Measurements from ENCODE around the gene CHST3. TPM values are rescaled to one million over a fixed set of nuclear protein-coding genes. Genes with fewer than 3 reads are reported as not detected.
"Not testable (repeated sequence)": the region's sequence is repeated elsewhere in the genome, so short reads cannot be mapped to it uniquely, and the experiment has no call there.

Gene CHST3
- polyA plus RNA-seq, 3 donors, result 17.1 to 18.9 (median 18.0) TPM

DNA sequence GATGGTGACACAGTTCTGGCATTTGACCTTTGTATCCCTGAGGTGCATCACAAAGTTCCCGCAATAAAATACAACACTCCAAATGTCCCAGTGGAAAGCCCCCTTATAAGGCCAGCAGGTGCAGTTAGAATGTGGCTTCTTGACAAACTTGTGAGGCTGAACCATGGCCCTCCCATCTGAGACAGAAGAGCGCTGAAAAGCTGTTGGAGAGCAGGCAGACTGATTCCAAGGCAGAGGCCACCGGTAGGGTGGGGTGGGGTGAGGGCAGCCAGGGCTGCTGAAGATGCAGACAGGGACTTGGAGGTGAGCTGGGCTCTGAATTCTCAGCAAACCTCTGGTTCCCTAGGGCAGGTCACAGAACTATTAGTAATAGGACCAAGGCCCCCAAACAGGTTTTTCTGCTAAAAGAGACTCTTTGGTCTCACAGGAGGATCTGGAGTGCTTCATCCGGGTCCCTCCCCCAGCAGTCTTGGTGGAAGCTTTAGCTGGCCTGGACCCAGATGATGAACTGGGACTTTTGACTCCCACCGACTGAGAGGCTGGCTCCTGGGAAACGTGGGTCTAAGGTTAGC, 15.6 kb upstream of the CHST3 start:
- DNase-seq (ENCODE audit: low read depth in 3 of 3, low spot score in 2 of 3), result no peak

DNA sequence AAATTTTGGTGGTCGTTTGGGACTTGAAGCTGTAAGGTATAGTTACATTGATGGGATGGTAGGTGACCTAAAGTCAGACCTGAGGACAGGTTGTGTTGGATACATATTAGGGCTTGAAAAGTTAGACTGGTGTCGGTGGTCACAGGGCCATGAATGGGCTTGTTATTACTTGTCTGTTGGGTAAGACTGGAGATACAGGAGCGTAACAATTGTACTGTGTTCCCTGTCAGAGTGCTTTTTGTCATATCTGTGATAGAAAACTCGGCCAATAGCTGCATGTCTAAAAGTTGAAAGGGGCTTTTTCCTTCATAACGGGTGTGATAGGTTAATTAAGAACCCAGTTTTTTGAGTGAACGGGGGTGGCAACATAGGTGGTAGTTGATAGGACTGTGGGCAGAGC, 13.5 kb upstream of the CHST3 start:
- DNase-seq (ENCODE audit: low read depth in 3 of 3, low spot score in 2 of 3), result no peak

DNA sequence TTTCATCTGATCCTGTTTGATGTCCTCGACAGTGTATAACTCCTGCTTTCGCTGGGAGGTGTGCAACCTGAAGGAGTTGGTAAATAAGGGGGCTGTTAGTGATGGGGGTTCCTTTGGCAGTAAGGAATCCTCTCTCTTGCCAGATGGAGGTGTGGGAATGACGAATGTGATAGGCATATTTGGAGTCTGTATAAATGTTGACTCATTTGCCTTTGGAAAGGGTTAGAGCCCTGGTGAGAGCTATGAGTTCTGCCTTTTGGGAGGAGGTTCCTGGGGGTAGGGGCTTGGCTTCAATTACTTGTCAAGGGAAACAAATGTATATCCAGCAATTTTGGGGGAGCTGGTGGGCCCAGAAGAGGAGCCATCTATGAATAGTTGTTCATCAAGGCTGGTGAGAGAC, 11.4 kb upstream of the CHST3 start:
- DNase-seq (ENCODE audit: low read depth in 3 of 3, low spot score in 2 of 3), result no peak

DNA sequence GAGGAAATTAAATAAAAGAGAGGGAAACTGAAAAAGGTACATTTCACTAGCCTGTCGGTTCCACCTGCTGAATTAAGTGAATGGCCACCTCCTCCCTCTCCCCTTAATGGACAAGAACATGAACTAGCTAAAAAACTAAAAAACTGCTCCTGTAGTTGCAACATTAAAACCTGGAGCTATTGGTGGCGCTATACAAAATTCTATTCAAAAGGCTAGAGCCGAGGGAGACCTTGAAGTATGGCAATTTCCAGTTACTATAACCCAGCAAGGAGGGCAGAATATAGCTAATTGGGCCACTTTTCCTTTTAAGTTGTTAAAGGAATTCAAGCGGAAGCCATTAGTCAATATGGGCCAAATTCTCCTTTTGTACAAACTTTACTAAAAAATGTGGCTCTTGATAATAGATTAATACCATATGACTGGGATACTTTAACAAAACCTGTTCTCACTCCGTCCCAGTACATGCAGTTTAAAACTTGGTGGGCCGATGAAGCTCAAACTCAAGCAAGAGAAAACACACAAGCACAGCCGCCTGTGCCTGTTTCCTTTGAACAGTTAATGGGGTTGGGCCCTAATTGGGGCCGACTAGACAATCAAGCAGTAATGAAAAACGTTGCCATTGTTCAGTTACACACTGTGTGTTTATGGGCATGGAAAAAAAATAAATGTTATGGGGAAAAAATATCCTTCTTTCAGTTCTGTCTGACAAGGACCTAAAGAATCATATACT, 6.5 kb upstream of the CHST3 start:
- no peak for DNase-seq (ENCODE audit: low read depth in 3 of 3, low spot score in 2 of 3)

DNA sequence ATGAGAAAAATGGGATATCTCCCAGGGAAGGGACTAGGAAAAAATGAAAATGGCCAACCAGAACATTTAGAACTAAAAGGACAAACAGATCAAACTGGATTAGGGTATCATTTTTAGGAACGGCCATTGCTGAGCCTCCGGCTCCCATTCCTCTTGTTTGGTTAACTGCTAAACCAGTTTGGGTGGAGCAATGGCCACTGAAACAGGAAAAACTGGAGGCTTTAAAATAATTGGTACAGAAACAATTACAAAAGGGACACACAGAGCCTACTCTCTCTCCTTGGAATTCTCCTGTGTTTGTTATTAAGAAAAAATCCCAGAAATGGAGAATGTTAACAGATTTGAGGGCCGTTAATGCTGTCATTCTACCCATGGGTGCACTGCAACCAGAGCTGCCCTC, 4.7 kb upstream of the CHST3 start:
- DNase-seq (ENCODE audit: low read depth in 3 of 3, low spot score in 2 of 3), result no peak

DNA sequence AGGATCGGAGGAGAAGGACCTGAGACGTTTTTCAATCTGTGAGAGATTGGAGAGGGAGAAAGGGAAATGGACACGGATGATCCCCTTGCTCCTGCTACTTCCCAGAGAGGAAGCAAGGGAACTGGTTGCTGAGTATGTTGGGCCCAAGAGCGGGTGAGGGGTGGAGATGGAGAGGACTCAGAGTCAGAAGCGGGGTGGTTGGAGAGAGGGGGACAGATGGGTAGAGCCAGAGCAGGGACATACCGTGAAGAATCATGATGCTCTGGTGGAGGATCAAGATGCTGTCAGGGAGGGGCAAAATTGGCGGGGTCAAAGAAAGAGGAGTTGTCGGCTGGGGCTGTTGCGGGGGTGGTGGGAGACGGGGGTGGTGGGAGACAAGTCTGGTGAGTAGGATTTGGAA, 2.4 kb upstream of the CHST3 start:
- DNase-seq (ENCODE audit: low read depth in 3 of 3, low spot score in 2 of 3), result no peak

DNA sequence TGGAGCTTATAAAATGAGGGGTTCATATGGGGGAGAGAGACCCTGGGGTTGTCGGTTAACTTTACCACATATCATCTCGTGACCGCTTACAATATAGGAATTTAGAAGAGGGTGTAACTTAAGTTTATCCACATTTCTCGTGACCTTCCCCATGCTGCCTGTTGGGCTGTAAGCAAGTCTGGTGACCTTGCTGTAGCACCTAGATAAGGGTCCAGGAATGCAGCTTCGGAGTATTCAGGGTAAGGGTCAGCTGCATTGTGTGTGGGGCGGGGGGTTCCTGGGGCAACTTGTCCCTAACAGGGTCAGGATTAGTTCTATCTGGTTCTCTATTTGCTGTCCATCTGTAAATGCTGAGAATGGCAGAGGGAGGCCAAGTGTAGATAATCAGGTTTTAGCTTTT, 1.3 kb upstream of the CHST3 start:
- no peak for DNase-seq (ENCODE audit: low read depth in 3 of 3, low spot score in 2 of 3)

DNA sequence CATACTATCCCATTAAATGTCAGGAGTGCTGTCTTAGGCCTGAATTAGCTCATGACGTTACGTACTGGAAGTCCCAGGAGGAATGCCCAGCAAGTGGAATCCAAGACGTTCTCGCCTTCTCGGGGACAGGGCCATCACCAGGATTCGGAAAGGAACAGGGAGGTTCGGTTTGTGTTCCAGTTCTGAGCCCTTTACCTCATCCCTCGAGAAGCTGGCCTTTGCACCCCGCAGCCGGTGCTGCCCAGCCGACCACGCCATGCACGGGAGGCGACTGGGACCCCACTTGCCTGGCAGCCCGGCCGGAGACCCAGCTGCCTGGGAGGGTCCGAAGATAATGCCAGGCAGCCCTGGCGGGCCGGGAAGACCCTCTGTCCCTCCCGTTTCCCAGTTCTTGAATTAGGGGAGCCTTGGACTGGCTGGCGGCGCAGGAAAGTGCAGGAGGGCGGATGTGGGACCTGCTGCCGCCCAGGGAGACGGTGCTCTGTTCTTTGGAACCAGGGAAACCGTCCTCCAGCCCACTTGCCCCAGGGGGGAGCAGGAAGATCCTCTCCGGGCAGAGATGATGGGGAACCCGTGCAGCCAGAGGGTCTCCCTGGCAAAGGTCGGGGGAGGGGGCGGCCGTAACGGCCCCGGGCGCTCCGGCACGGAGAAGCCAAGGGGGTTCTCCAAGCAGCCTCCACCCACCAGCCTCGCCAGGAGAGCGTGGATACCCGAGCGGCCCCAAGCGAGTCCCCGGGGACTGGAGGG, 671 bp upstream of the CHST3 start:
- no peak for DNase-seq (ENCODE audit: low read depth in 3 of 3, low spot score in 2 of 3)

DNA sequence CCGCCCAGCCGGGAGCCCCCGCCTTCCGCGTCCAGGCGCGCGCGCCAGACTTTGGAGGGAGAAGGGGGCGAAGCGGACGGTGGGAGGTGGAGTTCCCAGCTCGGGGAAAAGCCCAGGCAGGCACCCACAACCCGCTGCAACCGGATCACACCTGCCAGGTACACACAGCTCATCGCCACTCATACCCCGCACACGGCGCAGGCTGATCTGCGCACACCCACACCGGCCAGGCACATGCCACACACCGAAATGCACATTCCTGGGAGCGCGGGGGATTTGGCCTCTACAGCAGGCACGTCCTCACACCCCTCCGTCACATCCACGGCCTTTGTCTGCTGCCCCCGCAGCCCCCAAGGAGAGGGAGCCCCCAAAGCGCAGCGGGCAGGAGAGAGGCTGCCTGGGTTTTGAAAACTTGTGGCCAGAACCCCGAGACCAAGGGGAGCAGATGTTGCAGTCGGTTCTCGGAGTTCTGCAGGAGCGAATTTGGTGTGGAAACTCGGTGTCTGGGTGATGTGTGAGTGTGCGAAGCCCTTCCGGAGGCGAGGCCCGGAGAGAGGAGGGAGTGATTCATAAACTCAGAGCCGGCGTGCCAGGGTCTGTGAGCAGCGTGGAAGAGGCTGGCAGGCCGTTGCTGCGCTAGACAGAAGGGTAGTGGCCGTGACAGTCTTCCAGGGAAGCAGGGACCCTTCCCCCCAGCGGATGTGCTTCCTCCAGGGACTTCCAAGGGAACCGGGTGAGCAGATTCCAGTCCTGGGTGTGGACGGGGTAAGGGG, 734 bp downstream of the CHST3 start:
- no peak for DNase-seq (ENCODE audit: low read depth in 3 of 3, low spot score in 2 of 3)

DNA sequence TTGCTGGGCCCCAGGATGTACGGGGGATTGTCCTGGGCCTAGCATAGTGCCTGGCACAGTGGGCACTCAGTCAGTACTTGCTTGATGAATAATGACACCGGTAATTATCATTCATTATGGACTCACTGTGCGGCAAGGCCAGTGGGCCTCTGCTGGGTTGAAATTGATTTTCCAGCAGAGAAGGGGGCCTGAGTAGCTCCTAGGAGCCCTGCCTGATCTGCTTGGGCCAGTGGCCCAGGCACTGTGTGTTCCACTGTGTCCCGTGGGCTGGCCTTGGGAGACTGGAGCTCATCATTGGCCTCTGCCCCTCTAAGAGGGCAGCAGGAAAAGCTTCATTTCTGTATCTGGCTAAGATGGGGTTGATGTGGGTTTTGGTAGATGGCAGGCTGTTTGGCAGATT, 1.4 kb downstream of the CHST3 start:
- no peak for DNase-seq (ENCODE audit: low read depth in 3 of 3, low spot score in 2 of 3)

DNA sequence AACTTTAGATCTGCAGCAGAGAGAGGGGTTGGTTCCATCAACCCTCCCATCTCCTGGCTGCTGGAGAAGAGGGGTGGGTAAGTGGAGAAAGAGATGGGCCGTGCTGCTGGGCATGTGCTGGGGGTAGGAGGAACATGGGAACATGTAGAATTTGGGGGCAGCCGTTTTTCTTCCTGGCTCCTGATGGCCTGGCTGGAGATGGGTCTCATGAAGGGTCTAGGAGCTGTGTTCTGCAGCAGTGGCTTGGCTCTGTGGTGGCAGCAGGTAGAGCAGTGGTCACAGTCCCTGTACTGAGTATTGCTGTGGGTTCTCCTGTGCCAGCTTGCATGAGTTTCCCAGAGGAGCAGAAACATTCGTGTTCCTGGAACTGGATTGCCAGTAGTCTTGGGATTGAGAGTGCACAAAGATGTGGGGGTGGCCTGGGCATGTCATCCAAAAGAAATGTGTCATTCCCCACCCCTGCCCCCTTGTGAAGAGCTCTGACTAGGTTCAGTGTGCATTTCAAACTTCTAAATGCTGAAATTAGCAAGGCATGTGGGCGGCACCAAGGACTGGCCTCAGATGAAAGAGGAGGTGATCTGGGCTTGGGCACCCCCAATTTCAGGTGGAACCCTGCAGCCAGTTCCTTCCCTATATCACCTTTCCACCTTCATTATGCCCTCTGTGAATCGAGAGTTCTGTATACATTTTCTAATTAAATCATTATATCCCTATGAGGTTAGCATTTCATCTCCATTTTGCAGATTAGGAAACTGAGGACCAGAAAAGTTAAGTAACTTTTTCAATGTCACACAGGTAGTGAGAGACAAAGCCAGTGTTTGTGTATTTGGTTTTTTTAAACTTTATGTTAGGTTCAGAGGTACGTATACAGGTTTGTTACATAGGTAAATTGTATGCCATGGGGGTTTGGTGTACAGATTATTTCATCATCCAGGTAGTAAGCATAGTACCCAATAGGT, 2.1 kb downstream of the CHST3 start:
- DNase-seq (ENCODE audit: low read depth in 3 of 3, low spot score in 2 of 3), result no peak

DNA sequence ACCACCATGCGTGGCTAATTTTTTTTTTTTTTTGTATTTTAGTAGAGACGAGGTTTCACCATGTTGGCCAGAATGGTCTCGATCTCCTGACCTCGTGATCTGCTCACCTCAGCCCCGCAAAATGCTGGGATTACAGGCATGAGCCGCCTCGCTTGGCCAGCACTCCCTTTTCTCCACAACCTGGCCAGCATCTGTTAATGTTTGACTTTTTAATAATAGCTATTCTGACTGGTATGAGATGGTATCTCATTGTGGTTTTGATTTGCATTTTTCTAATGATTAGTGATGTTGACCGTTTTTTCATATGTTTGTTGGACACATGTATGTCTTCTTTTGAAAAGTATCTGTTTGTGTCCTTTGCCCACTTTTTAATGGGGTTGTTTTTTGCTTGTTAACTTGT, 3.8 kb downstream of the CHST3 start:
- not testable (repeated sequence) for DNase-seq (ENCODE audit: low read depth in 3 of 3, low spot score in 2 of 3)

DNA sequence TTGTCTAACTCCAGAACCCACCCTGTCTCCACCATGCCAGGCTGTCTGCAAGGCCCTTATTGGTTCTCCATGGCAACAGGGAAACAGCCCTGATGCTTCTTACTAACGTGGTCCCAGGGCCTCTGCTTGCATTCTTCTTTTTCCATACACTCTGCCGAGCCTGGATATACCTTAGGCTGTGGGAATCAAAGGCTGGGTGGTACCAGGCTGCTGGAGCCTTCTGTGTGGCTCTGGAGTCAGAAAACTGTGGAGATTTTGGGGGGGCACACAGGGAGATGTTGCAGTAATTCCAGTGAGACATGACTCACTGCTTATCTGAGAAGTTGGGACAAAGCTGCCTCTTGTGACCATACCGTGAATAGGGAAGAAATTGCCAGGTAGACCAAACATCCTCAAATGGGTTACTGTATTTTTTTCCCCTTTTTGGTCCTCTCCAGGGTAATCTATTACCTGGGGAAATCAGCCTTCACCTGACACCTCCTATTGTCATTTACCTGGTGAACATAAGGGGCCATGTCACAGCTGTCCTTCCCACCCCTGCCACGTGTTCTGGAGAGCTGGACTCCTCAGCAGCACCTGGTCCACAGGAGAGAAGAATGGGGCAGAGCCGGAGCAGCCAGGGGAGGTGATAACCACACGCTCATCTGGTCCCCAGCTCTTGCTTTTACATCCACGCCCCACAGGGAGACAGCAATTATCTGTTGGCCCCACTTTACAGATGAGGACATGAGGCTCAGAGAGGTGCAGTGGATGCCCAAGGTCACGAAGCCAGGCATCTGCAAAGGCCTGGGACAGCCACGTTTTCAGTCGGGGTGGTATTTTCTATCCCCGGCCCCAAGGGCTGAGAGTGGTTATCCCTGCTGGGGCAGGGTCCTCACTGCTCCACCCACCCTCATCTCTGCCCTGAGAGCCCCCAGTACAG, 4.6 kb downstream of the CHST3 start:
- no peak for DNase-seq (ENCODE audit: low read depth in 3 of 3, low spot score in 2 of 3)

DNA sequence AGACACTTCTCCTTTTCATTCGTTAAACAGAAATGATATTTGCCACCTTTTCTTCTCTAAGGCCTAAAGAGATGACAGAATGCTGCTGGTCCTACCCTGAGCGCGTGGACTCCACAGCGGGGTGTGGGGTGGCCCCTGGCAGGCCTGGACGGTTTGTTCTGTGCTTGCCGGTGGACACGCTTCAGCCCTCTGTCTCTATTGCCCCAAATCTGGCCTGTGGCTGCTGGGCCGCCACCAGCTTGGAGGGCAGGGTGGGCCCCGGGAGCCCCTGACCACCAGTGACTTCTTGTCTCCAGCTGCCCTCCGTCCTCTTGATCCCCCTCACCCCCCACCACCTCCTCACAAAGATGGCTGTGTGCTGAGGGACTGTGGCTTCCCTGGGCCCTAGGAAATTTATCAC, 5.7 kb downstream of the CHST3 start:
- DNase-seq (ENCODE audit: low read depth in 3 of 3, low spot score in 2 of 3), result no peak

DNA sequence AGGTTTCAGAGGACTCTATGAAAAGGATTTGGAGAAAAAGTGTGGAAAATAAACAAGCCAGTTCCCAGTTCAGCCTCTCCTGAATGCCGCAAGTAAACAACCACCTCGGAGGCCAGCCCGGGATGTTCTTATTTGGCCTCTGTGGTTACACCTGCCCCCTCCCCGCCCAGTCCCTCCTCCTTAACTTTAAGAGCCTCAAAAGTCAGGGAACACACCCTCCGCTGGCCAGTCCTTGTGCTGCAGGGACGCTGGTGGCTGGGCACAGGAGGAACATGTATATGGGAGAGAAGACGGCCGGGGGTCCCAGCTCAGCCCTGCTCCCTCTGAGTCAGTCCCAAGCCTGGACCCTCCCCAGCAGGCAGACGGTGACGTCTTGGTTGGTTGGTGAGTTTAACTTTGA, 6.1 kb downstream of the CHST3 start:
- no peak for DNase-seq (ENCODE audit: low read depth in 3 of 3, low spot score in 2 of 3)

DNA sequence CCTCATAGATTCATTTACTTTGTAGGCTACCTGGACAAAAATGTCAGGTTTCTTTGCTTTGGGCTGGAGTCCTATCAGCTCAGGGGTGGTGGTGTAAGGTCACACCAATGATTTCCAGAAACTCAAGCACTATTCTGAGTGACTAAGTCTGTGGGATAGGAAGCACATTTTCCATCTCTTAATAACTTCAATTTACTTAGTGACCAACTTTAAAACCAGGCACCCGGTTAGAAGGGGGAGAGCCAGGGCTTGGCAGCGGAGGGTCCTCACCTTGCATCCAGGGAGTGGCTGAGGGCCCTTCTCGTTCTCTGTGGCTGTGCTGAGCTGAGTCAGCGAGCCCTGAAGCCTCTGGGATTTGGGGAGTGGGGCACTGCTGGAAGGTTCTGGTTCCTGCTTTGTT, 6.7 kb downstream of the CHST3 start:
- no peak for DNase-seq (ENCODE audit: low read depth in 3 of 3, low spot score in 2 of 3)

DNA sequence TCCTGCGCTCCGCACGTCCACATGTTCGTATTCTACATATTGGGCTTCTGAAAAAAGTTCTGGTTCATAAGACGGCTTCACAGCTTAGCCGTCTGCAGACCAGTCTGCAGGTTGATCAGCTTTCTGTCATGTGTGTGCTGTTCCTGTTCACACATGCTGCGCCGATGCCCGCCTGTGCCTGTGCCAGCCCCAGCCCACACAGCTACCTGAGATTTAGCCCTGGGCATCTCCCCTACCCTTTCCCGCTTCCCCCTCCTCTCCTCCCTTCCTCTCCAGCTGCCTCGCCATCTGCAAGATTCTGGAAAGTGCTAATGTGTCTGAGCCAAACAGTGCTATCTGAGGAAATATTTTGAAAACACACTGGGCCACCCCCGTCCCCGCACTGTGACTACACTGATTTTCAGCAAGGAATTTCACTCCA, 7.1 kb downstream of the CHST3 start:
- no peak for DNase-seq (ENCODE audit: low read depth in 3 of 3, low spot score in 2 of 3)

DNA sequence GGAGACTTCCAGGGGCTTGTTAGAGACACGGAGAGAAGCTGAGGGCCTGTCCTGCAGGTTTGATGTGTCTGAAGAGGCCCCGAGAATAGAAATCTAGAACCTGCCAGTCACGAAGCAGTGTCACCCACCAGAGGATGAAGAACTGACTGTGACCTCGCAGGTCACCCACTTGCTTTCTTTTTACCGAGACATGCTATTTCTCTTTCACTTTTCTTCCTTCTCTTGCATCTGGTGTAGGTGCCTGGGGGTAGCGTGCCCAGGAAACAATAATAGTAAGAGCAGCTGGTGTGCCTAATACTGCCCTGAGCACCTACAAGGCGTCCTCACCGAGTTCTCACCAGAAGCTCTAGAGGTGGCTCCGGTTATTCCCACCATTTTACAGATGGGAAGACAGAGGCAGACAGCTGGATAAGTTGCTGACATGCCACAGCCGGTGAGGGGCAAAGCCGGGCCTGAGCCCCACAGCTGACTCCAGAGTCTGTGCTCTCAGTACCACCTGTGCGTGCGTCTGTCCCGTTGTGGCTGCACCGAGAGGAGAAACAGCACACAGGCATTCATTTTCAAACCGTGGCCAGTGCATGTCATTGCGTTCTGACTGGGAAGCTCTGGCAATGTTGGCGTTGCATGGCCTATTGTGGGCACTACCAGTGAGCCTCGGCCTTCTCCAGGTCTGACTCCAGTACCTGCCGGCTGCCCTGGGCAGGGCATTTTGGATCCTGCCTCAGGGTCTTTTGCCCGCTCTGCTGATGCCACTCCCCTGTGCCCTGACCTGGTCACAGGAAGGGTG, 7.8 kb downstream of the CHST3 start:
- DNase-seq (ENCODE audit: low read depth in 3 of 3, low spot score in 2 of 3), result no peak

All from right renal cortex interstitium (tissue), 3 donors.